HG03135 (cell line): ENCODE results near the gene IRF7.

Source experiments
- ATAC-seq: cut with Tn5 transposase; IDR thresholded peaks from one replicate; pipeline ENCODE4 v1.9.1; 2021; ENCODE audit warnings: mild to moderate bottlenecking, moderate library complexity; ENCODE audit not compliant: unreplicated experiment

The IRF7 gene

GRCh38 chr11:621838-622237 lies 6.1 kb upstream of the IRF7 start:
- ATAC-seq = no peak

GRCh38 chr11:620935-621814 lies 5.4 kb upstream of the IRF7 start:
- ATAC-seq = no peak

GRCh38 chr11:620201-620600 lies 4.5 kb upstream of the IRF7 start:
- no peak for ATAC-seq

- no peak for ATAC-seq
These were observed 3.9 kb upstream of the IRF7 start for GRCh38 chr11:619628-620050.

- no peak for ATAC-seq
These were observed 3.3 kb upstream of the IRF7 start for GRCh38 chr11:618856-619627.

- ATAC-seq = no peak
These were observed 2.3 kb upstream of the IRF7 start for GRCh38 chr11:617912-618682.

GRCh38 chr11:617199-617911 lies 1.6 kb upstream of the IRF7 start:
- no peak for ATAC-seq

- no peak for ATAC-seq
These were observed 809 bp upstream of the IRF7 start for GRCh38 chr11:616320-617198.

- ATAC-seq = no peak
These were observed 887 bp downstream of the IRF7 start for GRCh38 chr11:614623-615503.

- ATAC-seq = no peak
These were observed 1.6 kb downstream of the IRF7 start for GRCh38 chr11:614021-614622.

GRCh38 chr11:613369-613968 lies 2.3 kb downstream of the IRF7 start:
- no peak for ATAC-seq

GRCh38 chr11:612961-613300 lies 2.8 kb downstream of the IRF7 start:
- ATAC-seq = no peak

GRCh38 chr11:612201-612960 lies 3.4 kb downstream of the IRF7 start:
- ATAC-seq = no peak

GRCh38 chr11:611001-611996 lies 4.5 kb downstream of the IRF7 start:
- no peak for ATAC-seq

GRCh38 chr11:610146-610801 lies 5.5 kb downstream of the IRF7 start:
- no peak for ATAC-seq
